SK-N-SH treated with all-trans-retinoic acid at 6 μM for 48 hours (cell line): ENCODE measurements around the gene PTPRN2.

Experiments
- BACH2 ChIP-seq: fragments of 250-450 bp; sonication (Bioruptor Pico); IDR thresholded peaks from 2 replicates; pipeline ENCODE4 v1.9.0; 2021; ENCODE audit warnings: mild to moderate bottlenecking, borderline replicate concordance
- TOX ChIP-seq: fragments of 250-450 bp; sonication (Bioruptor Pico); IDR thresholded peaks from 2 replicates; pipeline ENCODE4 v1.8.0; 2021; ENCODE audit warnings: mild to moderate bottlenecking, moderate library complexity, borderline replicate concordance
- TF ChIP-seq, protein P1 (sequence below): fragments of 250-450 bp; sonication (Bioruptor Pico); IDR thresholded peaks from 2 replicates; pipeline ENCODE4 v1.8.0; 2020; ENCODE audit warnings: mild to moderate bottlenecking, moderate library complexity, borderline replicate concordance

DNA sequence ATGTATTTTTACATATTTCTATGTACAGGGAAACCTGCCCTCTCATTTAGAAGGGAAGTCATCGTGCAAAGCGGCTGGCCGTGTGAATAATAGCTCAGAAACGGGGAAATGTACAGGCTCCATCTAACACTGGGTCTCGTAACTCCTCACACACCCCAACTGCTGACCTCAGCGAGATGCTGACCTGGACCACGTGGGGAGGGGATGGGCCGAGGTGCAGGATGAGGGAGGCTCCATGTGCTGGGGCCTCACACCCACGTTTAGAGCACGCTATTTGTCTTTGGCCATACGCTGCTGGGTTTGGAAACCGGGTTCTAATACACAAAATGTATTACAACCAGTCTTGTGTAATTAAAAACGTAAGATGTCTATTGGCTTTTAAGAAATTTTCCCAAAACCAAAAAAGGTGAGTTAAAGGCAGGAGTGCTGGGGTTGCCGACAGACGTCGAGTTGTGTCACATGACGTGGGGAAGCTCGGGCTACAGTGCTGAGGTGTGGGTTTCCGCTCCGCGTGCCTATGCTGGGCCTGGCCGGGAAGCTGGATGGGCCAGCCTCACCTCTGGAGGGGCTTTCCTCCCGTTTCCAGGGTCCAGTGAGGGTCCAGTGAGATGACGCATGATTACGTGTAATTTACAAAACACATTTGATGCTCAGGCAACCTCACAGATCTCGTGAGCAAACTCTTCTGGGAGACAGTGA is 1035.2 kb downstream of the PTPRN2 start:
- TF ChIP-seq TOX (CRISPR knock-in tag) (no peak), BACH2 (no peak)
- TF ChIP-seq, protein P1, sequence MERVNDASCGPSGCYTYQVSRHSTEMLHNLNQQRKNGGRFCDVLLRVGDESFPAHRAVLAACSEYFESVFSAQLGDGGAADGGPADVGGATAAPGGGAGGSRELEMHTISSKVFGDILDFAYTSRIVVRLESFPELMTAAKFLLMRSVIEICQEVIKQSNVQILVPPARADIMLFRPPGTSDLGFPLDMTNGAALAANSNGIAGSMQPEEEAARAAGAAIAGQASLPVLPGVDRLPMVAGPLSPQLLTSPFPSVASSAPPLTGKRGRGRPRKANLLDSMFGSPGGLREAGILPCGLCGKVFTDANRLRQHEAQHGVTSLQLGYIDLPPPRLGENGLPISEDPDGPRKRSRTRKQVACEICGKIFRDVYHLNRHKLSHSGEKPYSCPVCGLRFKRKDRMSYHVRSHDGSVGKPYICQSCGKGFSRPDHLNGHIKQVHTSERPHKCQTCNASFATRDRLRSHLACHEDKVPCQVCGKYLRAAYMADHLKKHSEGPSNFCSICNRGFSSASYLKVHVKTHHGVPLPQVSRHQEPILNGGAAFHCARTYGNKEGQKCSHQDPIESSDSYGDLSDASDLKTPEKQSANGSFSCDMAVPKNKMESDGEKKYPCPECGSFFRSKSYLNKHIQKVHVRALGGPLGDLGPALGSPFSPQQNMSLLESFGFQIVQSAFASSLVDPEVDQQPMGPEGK (CRISPR knock-in tag) = no peak
